Activated naive CD8-positive, alpha-beta T cell (primary cell): ENCODE measurements around the gene RELT.

Source experiments
- H3K27ac Mint-ChIP-seq: one replicate; pipeline ENCODE4 v1.8.0; 2021; ENCODE audit warnings: mixed read lengths
- H3K27me3 Mint-ChIP-seq: one replicate; pipeline ENCODE4 v1.8.0; 2021; ENCODE audit warnings: mixed read lengths
- H3K36me3 Mint-ChIP-seq: one replicate; pipeline ENCODE4 v1.8.0; 2021; ENCODE audit warnings: mixed read lengths
- H3K4me1 Mint-ChIP-seq: one replicate; pipeline ENCODE4 v1.8.0; 2021; ENCODE audit warnings: low read depth, mixed read lengths
- H3K4me3 Mint-ChIP-seq: one replicate; pipeline ENCODE4 v1.8.0; 2021; ENCODE audit warnings: mild to moderate bottlenecking, mixed read lengths
- H3K9me3 Mint-ChIP-seq: one replicate; pipeline ENCODE4 v1.8.0; 2021; ENCODE audit warnings: low read depth, mixed read lengths

The RELT gene

GRCh38 chr11:73342633-73343032 lies 33.6 kb upstream of the RELT start:
- Mint-ChIP-seq H3K9me3 (no peaks in the 10 kb centered on the region), H3K4me1 (no peaks in the 10 kb centered on the region), H3K27me3 (peaks cover 1% of the 10 kb centered on the region), H3K27ac (no peak overlapping the region), H3K4me3 (no peak overlapping the region), H3K36me3 (no peaks in the 10 kb centered on the region)

- H3K4me3 Mint-ChIP-seq, result no peak overlapping the region
- no peaks in the 10 kb centered on the region for H3K27me3 Mint-ChIP-seq
- H3K4me1 Mint-ChIP-seq, result no peaks in the 10 kb centered on the region
- H3K9me3 Mint-ChIP-seq, result no peaks in the 10 kb centered on the region
- H3K27ac Mint-ChIP-seq, result no peak overlapping the region
- H3K36me3 Mint-ChIP-seq, result no peaks in the 10 kb centered on the region
These were observed 32.9 kb upstream of the RELT start for GRCh38 chr11:73343076-73343873.

DNA sequence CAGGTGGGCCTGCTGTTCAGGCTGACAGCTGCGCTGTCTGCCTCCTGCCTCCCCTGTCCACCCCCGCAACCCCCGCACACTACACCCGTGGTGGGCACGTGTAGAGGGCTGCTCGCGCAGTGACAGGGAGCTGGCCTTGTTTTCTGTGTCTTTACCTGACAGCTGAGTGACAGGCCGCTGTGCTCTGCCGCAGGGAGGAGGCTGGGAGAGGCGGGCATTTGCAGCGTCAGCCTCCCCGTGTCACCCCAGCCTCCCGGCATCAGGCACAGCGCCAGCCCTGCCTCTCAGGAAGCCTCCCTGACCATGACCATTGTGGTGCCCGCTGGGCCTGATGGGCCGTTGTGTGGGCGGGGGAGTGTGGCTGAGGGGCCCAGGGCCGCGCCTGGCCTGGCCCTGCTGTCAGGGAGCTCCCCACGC lies 32.0 kb upstream of the RELT start:
- no peaks in the 10 kb centered on the region for H3K9me3 Mint-ChIP-seq
- no peak overlapping the region for H3K4me3 Mint-ChIP-seq
- H3K27me3 Mint-ChIP-seq, result no peaks in the 10 kb centered on the region
- H3K36me3 Mint-ChIP-seq, result no peaks in the 10 kb centered on the region
- H3K4me1 Mint-ChIP-seq, result no peaks in the 10 kb centered on the region
- H3K27ac Mint-ChIP-seq, result no peak overlapping the region

DNA sequence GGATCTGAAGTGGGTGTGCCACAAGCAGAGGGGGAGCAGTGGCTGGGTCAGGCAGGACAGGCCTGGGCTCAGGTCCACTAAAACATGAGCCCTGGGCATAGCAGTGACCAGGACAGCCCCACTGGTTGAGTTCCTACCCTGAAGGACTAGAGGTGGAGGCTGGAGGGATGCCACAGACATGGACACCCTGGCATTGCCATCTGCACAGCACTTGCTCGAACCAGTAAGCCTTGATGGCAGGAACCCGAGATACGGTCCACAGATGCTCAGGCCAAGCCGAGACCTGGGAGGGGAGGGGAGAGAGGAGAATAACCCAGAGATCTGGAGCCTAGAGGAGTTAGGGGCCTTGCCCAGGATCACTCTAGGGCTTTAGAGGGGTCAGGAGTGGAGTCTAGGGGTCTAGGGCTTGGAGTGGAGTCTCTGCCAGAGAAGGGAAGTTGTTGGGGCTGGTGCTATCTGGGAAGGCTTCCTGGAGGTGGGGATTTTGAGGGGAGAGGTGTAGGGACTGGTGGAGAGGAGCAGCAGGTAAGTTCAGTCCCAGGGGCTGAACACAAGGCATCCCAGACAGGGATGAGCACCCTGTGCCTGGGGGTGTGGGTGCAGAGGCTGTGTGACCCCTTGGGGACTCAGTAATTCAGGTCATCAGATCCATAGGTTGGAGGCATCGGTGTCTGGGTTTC lies 30.6 kb upstream of the RELT start:
- no peak overlapping the region for H3K4me3 Mint-ChIP-seq
- H3K9me3 Mint-ChIP-seq, result no peaks in the 10 kb centered on the region
- no peaks in the 10 kb centered on the region for H3K36me3 Mint-ChIP-seq
- no peaks in the 10 kb centered on the region for H3K27me3 Mint-ChIP-seq
- H3K27ac Mint-ChIP-seq, result no peak overlapping the region
- no peaks in the 10 kb centered on the region for H3K4me1 Mint-ChIP-seq

DNA sequence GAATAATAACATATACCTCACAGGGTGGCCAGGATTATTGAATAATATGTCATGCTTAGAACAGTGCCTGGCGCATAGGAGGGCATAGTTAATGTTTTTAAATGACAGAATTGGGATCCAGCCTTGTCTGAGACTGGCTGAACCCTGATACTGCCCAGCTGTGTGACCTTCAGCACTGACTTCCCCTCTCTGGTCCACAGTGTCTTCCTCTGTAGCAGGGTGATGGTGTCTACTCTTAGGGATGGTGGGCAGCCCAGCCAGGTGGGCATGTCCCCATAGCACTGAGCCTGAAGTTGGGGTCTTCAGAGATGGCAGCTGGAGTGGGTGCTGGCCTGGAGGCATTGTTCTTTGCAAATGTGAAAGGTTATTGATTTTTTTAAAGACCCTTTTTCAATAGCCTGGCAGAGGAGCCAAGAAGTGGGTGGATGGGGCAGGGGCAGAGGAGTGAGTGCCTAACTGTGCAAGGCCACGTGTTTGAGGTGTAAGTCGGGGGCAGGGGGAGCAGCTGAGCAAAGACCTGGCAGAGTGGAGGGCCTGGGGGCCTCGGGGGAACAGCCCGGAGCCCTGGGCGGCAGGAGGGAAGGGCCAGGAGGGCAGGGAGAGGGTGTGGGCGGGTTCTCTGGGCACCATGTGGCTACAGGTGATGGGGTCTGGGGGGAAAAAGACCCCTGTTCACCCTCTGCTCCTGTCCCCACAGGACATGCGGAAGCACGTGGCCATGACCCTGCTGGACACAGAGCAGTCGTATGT lies 29.8 kb upstream of the RELT start:
- H3K4me1 Mint-ChIP-seq, result peaks cover 2% of the 10 kb centered on the region
- no peak overlapping the region for H3K4me3 Mint-ChIP-seq
- no peaks in the 10 kb centered on the region for H3K9me3 Mint-ChIP-seq
- H3K36me3 Mint-ChIP-seq, result no peaks in the 10 kb centered on the region
- no peaks in the 10 kb centered on the region for H3K27me3 Mint-ChIP-seq
- no peak overlapping the region for H3K27ac Mint-ChIP-seq

- Mint-ChIP-seq H3K27me3 (no peaks in the 10 kb centered on the region), H3K4me3 (no peak overlapping the region), H3K27ac (no peak overlapping the region), H3K9me3 (no peaks in the 10 kb centered on the region), H3K4me1 (peaks cover 3% of the 10 kb centered on the region), H3K36me3 (no peaks in the 10 kb centered on the region)
These were observed 29.1 kb upstream of the RELT start for GRCh38 chr11:73347067-73347466.

DNA sequence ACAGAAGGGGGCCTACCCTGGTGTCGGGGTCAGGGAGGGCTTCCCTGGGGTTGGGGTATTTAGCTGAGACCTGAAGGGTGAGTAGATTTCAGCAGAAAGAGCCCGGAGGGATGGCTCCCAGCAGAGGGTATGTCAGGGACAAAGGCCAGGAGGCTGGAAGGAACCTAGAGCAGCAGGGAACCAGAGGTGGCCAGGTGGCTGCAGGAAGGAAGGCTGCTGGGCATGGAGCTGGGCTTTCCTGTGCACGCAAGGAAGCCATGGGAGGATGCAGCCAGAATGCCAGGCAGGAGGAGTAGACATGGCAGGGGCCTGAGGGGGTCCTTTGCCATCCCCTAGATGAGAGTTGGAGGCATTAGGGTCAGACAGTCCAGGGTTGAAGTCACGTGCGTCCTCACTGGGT lies 27.4 kb upstream of the RELT start:
- Mint-ChIP-seq H3K4me3 (no peak overlapping the region), H3K4me1 (peaks cover 3% of the 10 kb centered on the region), H3K27me3 (no peaks in the 10 kb centered on the region), H3K27ac (no peak overlapping the region), H3K9me3 (no peaks in the 10 kb centered on the region), H3K36me3 (no peaks in the 10 kb centered on the region)

GRCh38 chr11:73349633-73350032 lies 26.6 kb upstream of the RELT start:
- Mint-ChIP-seq H3K4me3 (no peak overlapping the region), H3K27ac (no peak overlapping the region), H3K4me1 (peaks cover 3% of the 10 kb centered on the region), H3K9me3 (no peaks in the 10 kb centered on the region), H3K27me3 (no peaks in the 10 kb centered on the region), H3K36me3 (no peaks in the 10 kb centered on the region)

DNA sequence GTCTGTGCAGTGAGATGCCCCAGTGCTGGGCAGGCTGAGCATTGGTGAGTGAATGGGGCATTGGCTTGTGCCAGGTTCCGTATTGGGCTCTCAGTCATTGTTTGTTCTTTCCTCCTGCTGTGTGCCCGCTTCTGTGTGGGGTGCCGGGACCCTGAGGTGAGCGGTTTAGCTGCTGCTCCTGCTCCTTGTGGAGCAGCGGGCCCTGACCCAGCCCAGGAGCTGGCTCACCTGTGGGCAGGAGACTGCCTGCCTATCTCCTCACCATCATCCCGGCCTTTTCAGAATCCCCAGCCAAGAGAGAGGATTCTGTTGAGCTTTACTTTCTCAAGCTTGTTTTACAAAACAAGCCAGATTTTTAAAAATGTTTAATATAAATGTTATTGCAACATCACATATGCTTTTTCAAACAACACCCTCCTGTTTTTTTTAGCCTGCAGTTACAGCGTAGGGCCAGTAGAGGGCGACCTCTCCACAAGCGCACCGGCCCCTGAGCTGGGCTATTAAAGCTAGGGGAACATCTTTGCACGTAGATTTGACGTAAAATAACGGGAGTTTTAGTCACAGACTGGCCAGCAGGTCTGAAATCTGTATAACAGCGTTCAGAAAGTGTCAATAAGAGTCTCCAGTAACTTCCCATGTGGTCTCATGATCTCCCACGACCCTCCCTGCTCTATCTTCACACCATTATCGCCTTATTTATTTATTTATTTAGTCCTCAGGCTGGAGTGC lies 25.1 kb upstream of the RELT start:
- Mint-ChIP-seq H3K27ac (no peak overlapping the region), H3K27me3 (no peaks in the 10 kb centered on the region), H3K9me3 (no peaks in the 10 kb centered on the region), H3K4me1 (peaks cover 3% of the 10 kb centered on the region), H3K4me3 (no peak overlapping the region), H3K36me3 (no peaks in the 10 kb centered on the region)

- H3K9me3 Mint-ChIP-seq, result no peaks in the 10 kb centered on the region
- H3K27me3 Mint-ChIP-seq, result no peaks in the 10 kb centered on the region
- H3K27ac Mint-ChIP-seq, result no peak overlapping the region
- H3K4me3 Mint-ChIP-seq, result no peak overlapping the region
- no peaks in the 10 kb centered on the region for H3K36me3 Mint-ChIP-seq
- peaks cover 3% of the 10 kb centered on the region for H3K4me1 Mint-ChIP-seq
These were observed 22.8 kb upstream of the RELT start for GRCh38 chr11:73353422-73353821.

GRCh38 chr11:73355109-73355508 lies 21.1 kb upstream of the RELT start:
- H3K27ac Mint-ChIP-seq, result no peak overlapping the region
- H3K9me3 Mint-ChIP-seq, result no peaks in the 10 kb centered on the region
- no peaks in the 10 kb centered on the region for H3K27me3 Mint-ChIP-seq
- H3K4me3 Mint-ChIP-seq, result no peak overlapping the region
- no peaks in the 10 kb centered on the region for H3K36me3 Mint-ChIP-seq
- peaks cover 3% of the 10 kb centered on the region for H3K4me1 Mint-ChIP-seq

DNA sequence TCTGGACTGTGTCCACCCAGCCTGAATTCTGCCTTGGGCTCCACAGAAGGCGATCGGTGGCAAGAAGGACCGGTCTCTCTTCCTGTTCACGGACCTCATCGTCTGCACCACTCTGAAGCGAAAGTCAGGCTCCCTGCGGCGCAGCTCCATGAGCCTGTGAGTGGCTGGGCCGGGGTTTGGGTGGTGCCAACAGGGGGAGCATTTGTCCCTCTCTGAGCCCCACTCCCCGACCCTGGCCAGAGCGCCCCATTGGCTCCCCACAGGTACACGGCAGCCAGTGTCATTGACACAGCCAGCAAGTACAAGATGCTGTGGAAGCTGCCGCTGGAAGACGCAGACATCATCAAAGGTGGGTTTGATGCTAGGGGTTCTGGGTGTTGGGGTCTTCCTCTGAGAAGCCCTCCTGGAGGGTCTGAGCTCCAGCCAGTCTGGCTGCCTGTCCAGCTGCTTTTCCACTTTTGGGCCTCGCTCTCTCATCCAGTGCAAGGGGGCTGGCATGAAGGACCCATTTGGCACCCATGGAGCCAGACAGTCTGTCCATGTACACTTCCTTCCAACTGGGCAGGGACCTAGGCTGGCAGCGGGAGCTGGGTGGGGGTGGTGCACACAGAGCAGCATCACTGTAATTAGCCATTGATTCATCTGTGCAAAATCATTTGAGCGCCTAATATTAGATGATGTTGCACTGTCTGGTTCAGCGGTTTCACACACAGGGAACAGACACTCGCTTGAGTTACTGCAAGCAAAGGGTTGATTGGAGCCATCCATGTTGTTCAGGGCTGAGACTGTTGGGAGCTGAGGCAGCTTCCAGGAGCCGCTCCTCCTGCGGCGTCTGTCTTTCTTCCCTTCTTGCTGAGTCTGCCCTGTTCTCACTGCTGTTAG lies 19.0 kb upstream of the RELT start:
- H3K4me1 Mint-ChIP-seq, result no peaks in the 10 kb centered on the region

DNA sequence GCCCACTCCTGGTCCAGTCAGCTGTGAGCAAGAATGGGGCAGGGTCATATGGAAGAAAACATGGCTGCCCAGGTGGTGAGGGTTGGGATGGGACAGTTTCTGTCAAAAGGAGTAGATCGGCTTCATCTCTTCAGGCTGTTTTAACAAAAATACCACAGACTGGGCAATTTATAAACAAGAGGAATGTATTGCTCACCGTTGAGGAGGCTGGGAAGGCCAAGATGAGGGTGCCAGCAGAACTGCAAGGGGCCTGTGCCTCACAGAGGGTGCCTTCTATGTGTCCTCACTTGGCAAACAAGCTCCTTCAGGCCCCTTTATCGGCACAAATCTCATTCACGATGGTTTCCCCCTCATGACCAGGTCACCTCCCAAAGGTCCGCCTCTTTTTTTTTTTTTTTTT lies 18.1 kb upstream of the RELT start:
- H3K4me3 Mint-ChIP-seq, result no peak overlapping the region
- no peak overlapping the region for H3K27ac Mint-ChIP-seq
- H3K9me3 Mint-ChIP-seq, result no peaks in the 10 kb centered on the region
- H3K27me3 Mint-ChIP-seq, result no peaks in the 10 kb centered on the region
- no peaks in the 10 kb centered on the region for H3K36me3 Mint-ChIP-seq
- no peaks in the 10 kb centered on the region for H3K4me1 Mint-ChIP-seq

More for the DNA sequence above, 19.0 kb upstream of the RELT start:
- Mint-ChIP-seq H3K27me3 (no peaks in the 10 kb centered on the region), H3K9me3 (no peaks in the 10 kb centered on the region), H3K27ac (no peak overlapping the region), H3K4me3 (no peak overlapping the region), H3K36me3 (no peaks in the 10 kb centered on the region)

DNA sequence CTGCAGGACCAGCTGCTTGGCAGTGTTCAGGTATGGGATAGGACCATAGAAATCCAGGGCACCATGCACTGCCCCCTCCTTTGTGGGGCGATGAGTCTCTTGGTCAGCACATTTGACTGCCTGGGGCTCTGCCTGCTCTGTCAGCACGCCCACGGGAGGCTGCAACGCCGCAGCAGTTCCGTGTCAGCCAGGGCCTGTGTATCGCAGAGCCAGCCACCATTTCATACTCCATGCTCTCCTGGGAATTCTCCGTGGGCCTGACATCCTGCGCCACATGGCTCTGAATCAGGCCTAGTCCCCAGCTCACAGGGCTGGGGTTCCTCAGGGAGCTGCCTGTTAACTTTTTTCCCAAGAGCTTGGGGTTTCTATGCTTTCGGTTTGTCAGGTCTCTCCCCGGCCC lies 16.9 kb upstream of the RELT start:
- no peaks in the 10 kb centered on the region for H3K36me3 Mint-ChIP-seq
- no peaks in the 10 kb centered on the region for H3K27me3 Mint-ChIP-seq
- no peak overlapping the region for H3K27ac Mint-ChIP-seq
- H3K4me1 Mint-ChIP-seq, result no peaks in the 10 kb centered on the region
- H3K9me3 Mint-ChIP-seq, result no peaks in the 10 kb centered on the region
- no peak overlapping the region for H3K4me3 Mint-ChIP-seq
